ENCODE data around the gene RMC1.

GRCh38 chr18:23573020-23573419 lies 69.7 kb downstream of the RMC1 start:
- TF ChIP-seq POLR2A (IDR thresholded peaks at IDR 0.05) = no peak
- no peak for TF ChIP-seq CTCF (IDR thresholded peaks at IDR 0.05)
